RKO (cell line): ENCODE measurements around the gene KCNT2.

Source experiments
- DNase-seq: peaks from one replicate; pipeline ENCODE4 v3.0.0-alpha.2; 2016; ENCODE audit warnings: low spot score

The KCNT2 gene

DNA sequence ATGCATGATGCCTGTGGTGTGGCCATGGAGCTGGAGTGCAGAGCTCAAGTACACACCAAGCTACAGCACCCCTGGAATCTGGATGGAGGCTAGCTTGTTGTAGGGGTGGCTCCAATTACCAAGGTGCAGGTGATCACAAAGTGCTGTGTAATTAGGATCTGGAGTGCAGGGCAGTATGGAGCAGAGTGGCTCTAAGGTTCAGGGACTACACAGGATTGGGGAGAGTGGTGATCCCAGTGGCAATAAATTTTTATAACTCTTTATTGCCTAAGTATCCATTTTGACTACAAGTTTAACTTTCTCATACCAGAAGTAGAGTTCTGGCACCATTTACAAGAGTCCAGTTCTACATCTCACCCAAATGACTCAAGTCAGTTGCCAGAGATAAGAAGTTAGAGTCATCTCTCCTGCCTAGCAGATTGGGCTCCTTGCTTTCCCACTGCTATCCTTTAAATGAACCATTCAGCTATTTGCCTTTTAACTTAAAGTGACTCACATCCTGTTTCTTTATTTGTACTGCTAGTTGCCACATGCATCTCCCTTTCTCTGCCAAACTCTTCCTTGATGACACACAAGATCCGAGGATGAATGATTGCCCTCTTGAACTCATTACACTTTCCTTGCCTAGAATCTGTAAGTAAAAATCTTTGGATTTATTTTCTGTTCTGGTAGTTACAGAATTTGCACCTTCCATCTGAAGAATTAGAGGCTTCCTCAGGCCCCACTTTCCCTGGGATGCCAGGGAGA lies 427.2 kb downstream of the KCNT2 start:
- peak; percentile 93 for DNase-seq

DNA sequence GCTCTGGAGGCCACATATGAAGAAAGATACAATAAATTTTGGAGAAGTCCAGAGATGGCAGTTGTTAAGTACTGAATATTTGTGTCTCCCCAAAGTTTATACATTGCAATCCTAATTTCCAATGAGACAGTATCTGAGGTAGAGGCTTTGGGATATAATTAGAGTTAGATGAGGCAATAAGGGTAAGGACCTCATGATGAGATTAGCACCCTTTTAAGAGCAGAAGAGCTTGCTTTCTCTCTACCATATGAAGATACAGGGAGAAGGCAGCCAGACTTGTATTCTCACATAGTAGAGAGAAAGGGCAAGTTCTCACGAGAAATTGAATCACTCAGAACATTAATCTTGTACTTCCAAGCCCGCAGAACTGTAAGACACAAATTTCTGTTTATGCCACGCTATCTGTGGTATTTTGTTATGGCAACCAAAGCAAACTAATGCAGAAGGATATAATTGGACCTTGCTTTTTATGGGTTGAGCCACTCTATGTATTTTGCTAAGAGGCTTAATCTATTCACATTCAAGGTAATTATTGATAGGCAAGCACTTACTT lies 430.1 kb downstream of the KCNT2 start:
- DNase-seq, result no peak
